Forelimb muscle (tissue), 1 donor: Measurements from ENCODE around the gene CLMN. TPM values are rescaled to one million over a fixed set of nuclear protein-coding genes. Genes with fewer than 3 reads are reported as not detected.
"Not testable (repeated sequence)": the region's sequence is repeated elsewhere in the genome, so short reads cannot be mapped to it uniquely, and the experiment has no call there.

ENCODE experiments used
- DNase-seq: peaks from one replicate; pipeline ENCODE4 v3.0.0-alpha.2; 2013; ENCODE audit warnings: low read depth
- polyA plus RNA-seq: library from polyadenylated mRNA; unstranded; fragments of 120-200 nt; gene quantifications from one replicate; pipeline ENCODE4 v1.2.1, GENCODE V29; 2013; ENCODE audit not compliant: insufficient read length

CLMN gene
- polyA plus RNA-seq, 1 donor = 2.5 TPM

DNA sequence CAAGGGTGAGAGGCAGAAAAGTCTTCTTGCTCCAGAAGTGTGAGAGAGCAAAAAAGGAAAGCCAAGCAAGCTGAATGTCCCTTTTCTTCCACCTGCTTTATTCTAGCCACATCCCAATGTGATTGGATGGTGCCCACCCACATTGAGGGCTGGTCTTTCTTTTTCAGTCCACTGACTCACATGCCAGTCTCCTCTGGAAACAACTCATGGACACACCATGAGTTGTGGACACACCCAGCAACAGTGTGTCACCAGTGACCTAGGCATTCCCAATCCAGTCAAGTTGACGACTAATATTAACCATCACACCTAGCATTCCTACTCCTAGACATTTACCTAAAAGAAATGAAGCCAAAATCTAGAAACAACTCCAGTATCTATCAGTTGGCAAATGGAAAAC is 155.2 kb downstream of the CLMN start:
- no peak for DNase-seq

GRCh38 chr14:95163666-95164065 is 156.0 kb downstream of the CLMN start:
- DNase-seq = no peak

- no peak for DNase-seq
Measured at GRCh38 chr14:95163132-95163531, 156.6 kb downstream of the CLMN start.

DNA sequence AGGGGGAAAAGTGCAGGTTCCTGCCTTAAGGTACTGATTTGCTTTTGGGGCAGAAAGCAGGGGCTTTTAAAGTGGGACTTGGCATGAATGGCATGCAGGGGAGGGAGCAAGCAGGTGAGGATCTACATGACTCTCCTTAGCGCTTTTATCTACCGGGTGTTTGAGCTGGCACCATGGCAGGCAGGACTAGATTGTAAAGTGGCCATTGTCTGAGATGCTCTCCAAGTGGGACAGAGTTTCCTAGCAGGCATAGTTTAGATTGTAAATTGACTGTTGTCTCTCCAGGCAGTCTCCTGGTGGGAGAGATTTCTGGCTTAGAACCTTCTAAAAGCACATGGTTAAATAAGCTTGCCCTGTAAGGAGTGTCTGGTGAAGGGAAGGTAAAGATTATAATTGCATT is 157.1 kb downstream of the CLMN start:
- DNase-seq = no peak

- peak; percentile 68 for DNase-seq
Measured at GRCh38 chr14:95157327-95158189, 162.2 kb downstream of the CLMN start, which contains the start of gene DICER1. Gene DICER1 (minus strand): TSS chr14:95157529. CDS start chr14:95133458, 24,071 bp downstream.

DNA sequence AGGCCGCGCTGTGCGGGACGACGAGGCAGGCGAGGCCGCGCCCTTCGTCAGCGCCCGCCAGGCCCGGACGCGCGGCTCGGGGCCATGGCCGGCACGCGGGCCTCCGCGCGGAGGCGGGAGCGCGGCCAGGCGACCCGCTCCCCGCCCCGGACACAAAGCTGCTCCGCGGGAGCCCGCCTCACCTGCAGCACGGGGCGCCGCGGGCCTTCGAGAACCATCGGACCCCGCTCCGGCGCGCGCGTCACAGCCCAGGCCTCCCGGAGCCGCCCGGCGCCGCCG is 162.7 kb downstream of the CLMN start:
- DNase-seq = no peak

DNA sequence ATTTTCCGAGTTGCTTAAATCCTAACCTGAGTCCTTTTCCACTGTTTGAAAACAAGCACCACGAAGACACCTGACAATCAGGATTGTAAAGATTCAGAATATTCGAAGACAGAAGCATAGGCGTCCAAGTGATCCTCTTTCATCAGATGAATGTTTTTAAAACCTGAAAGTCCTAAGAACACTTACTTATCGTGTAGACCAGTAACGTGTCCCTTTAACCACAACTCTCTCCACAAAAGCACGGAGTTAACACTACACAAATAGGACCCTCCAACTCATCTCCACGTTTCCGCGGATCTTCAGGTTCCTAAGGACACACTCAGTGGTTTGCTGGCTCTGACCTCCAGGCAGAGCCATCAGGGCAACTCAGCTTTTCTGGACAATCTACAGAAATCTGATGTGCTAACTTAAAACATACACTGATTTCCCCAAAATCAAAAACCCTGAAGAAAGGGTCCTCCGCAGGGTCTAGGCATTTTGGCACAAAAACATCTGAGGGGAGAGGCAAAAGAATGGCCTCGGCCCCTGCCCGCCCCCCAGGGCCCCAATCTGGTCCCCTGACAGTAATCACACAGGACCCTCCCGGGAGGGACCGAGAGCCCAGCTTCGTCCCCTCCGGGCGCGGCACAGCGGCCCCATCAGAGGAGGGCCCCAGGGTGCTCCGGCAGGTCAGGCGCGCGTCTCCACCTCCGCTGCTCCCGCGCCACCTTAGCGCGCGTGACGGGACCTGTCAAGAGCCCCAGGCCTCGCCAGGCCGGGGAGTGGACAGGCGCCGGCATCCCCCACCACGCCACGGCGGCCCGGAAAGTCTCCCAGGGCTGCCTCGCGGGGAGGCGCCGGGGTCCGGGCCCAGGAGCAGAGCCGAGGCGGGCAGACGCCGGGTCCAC is 163.3 kb downstream of the CLMN start:
- DNase-seq = no peak

DNA sequence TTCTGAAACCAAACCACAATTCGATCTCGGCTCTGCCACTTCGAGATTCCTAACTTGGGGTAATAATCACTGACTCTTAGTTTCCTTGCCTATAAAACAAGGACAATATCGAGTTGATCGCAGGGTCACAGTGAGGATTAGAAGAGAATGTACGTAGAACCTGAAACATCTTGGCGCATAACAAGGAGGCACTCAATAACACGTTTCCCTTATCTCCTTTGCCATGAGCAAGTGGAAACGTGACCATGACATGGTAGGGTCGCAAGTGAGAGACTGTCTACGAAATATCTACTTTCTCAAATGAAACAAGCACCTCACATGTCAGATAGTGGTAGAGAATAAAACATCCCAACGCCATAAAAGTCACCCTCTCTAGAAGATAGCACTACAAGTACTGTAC is 164.7 kb downstream of the CLMN start:
- DNase-seq = no peak

DNA sequence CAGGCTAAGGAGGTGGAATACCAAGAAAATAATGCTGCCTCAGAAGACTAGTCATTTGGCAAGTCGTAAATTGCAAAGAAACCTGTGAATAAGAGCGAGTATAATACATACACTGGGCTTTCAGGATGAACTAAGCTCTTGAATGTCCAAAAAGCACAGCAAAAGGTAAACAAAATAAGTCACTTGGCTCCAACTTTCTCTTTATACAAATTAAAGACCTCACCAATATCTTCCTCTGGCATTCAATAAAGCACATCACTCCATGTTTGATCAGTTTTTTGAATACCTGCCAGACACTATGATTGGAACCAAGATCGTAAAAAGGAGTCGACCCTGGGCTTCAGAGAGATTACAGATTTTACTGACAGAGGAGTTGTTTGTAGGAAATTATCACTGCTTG is 165.8 kb downstream of the CLMN start:
- DNase-seq = no peak

GRCh38 chr14:95151561-95151960 is 168.1 kb downstream of the CLMN start:
- no peak for DNase-seq

- no peak for DNase-seq
Measured at GRCh38 chr14:95150910-95151309, 168.8 kb downstream of the CLMN start.

DNA sequence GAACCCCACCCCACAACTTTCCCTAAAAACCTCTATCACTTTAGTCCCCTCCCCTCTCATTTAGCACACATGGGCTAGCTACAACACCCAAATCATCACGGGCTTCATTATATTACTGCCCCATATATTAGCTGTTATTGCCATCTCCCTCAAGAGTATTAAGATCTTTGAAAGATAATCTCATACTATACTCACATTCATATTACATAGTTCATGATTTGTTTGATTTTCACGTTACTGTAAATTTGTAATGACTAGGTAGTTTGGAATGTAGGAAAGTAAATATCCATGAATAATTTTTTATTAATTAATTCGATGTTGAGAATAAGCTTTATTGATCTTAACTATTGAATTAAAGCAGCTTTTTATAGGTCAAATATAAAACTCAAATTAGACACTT is 170.3 kb downstream of the CLMN start:
- DNase-seq = no peak

- DNase-seq = no peak
Measured at GRCh38 chr14:95147597-95147996, 172.1 kb downstream of the CLMN start.

DNA sequence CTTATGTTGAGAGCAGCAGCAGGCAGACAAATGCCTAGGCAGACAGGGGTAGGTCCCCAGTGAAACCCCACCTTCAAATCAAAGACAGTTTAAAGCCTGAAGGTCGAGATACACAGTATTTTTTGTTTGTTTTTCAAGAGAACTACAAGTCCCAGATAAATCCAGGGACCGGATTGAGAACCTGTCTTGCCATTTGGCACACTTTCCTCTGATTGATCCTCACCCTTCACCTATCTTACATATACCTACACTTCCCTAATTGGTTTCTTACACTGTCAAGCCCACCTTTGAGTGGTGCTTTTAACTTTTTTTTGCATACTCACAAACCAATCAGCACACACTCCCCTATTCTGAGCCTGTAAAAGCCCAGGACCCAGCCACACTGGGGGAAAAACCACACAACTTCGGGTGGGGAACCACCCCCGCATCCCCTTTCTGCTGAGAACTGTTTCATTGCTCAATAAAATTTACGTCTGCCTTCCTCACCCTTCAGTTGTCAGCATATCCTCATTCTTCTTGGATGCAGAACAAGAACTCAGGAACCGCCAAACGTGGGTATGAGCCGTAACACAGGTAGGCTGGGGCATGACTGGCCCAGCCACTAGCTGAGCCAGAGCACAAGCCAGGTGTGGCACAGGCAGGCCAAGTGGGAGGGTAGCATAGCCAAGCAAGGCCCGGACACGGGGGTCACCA is 173.5 kb downstream of the CLMN start:
- no peak for DNase-seq

GRCh38 chr14:95144849-95145248 is 174.9 kb downstream of the CLMN start:
- no peak for DNase-seq

- peak; percentile 40 for DNase-seq
Measured at GRCh38 chr14:95143808-95144620, 175.7 kb downstream of the CLMN start.

GRCh38 chr14:95142208-95142607 is 177.5 kb downstream of the CLMN start:
- no peak for DNase-seq

DNA sequence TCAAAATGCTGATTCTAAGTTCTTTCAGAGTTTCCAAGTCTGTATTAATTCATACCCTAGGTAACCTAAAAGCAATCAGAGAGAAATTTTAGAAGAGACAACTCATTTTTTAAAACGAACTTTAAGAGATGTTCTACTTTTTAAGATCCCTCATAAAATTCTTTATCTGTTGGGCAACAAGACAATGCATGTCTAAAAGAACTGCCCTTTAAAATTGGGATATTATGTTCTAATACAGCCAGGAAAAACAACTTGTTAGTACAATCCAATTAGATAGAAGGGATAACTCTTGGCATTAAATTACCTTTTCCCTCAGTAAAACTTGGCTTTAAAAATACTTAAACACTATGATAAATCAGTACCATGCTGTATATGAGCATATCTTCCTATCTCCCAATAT is 178.0 kb downstream of the CLMN start:
- no peak for DNase-seq

DNA sequence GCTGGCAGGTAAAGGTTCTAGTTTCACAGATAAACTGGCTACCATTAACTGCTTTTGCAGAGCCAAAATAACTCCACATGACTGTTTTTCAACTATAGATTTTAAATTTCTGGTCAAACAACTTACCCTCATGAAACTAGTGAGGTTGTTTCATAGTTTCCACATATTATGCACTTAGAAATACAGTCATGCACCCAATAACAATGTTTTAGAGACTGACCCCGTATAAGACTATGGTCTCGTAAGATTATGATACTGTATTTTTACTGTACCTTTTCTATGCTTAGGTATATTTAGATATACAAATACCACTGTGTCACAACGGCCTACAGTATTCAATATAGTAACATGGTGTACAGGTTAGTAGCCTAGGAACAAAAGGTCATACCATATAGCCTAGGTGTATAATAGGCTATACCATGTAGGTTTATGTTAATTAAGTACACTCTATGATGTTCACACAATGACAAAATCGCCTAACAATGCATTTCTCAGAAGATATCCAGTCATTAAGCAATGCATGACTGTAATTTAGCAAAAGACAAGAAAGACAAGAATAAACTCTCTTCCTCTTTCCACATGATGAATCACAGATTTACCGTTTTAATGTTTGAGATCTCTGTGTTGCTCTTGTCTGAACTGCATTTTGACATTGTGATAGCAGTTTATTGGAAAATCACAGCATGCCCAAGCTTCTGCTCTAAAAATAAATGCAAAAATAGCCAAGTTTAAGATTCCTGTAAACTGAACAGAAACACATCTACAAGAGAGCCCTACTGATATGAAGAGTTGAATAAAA is 179.4 kb downstream of the CLMN start:
- DNase-seq = no peak

DNA sequence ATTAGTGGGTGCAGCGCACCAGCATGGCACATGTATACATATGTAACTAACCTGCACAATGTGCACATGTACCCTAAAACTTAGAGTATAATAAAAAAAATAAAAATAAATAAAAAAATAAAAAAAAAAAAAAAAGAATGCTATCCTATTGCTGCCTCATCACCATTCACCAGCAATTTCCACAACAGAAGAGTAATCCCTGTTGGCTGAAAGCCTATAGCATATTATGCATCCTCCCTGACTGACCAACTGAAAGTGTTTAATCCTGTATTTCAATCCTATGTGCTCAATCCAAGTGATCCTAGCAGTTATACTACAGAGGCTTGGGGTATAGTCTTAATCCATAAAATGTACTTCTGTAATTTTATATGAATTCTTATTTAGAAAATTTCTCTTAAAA is 180.8 kb downstream of the CLMN start:
- DNase-seq = no peak

DNA sequence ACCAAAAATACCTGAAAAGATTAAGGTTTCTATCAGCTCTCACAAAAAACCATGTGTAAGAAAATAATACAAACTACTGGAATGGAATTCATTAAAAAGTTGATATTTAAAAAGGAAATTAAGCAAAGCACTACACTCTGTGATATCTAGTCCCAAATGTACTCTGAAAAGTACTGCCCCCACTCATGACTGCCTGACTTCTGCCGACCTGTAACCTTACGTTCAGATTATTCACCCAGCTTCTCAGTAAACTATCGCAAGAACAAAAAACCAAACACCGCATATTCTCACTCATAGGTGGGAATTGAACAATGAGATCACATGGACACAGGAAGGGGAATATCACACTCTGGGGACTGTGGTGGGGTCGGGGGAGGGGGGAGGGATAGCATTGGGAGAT is 181.3 kb downstream of the CLMN start:
- DNase-seq = not testable (repeated sequence)
